Fibroblast of lung (primary cell): ENCODE data around the gene RRH.

Experiments
- EZH2 ChIP-seq: IDR thresholded peaks from 2 replicates; pipeline ENCODE4 v1.5.1; 2012; ENCODE audit warnings: low read length, control low read depth, mild to moderate bottlenecking; ENCODE audit errors: missing control alignments
- TF ChIP-seq, protein P1 (sequence below), 2 donors: IDR thresholded peaks in 1 of 2; conservative IDR thresholded peaks in 1 of 2; 1 replicate in 1 of 2; 2 replicates in 1 of 2; pipeline ENCODE4 v1.5.1; 2011 to 2012; ENCODE audit warnings: low read length in 2 of 2, control low read depth in 1 of 2, inconsistent platforms in 1 of 2, low read depth in 1 of 2, mild to moderate bottlenecking in 1 of 2

DNA sequence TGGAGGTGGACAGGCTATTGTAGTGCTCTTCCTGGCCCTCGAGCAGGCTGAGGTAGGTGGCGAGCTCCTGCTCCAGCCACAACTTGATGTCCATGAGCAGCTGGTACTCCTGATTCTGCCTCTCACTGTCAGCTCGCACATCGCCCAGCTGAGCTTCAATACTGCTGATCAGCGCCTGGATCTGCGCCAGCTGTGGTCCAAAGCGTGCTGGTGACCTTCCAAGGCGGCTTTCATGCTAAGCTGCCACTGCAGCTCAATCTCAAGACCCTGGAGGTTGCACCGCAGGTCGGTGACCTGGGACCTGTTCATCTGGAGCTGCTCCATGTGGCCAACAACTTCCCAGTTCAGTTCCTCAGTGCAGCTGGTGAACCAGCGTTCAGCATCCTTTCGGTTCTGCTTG, 51.3 kb downstream of the RRH start:
- TF ChIP-seq, protein P1, sequence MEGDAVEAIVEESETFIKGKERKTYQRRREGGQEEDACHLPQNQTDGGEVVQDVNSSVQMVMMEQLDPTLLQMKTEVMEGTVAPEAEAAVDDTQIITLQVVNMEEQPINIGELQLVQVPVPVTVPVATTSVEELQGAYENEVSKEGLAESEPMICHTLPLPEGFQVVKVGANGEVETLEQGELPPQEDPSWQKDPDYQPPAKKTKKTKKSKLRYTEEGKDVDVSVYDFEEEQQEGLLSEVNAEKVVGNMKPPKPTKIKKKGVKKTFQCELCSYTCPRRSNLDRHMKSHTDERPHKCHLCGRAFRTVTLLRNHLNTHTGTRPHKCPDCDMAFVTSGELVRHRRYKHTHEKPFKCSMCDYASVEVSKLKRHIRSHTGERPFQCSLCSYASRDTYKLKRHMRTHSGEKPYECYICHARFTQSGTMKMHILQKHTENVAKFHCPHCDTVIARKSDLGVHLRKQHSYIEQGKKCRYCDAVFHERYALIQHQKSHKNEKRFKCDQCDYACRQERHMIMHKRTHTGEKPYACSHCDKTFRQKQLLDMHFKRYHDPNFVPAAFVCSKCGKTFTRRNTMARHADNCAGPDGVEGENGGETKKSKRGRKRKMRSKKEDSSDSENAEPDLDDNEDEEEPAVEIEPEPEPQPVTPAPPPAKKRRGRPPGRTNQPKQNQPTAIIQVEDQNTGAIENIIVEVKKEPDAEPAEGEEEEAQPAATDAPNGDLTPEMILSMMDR (conservative IDR thresholded peaks at IDR 0.05 in 1 of 2, IDR thresholded peaks at IDR 0.05 in 1 of 2; ENCODE audit: low read depth in 1 of 2, low read length in 2 of 2): no peak
- no peak for TF ChIP-seq EZH2
